ACC112 (cell line): ENCODE measurements around the gene CBLN2.

ENCODE experiments used
- H2AFZ ChIP-seq: fragments of 200-600 bp; sonication (generic); one replicate; pipeline ENCODE4 v1.6.0; 2017; ENCODE audit warnings: antibody characterized with exemption, low read length; ENCODE audit not compliant: unreplicated experiment
- H3K27ac ChIP-seq: fragments of 200-600 bp; sonication (generic); 2 replicates; pipeline ENCODE4 v1.5.1; 2014; ENCODE audit warnings: low read depth, mild to moderate bottlenecking, antibody characterized with exemption, low read length, moderate library complexity
- H3K27me3 ChIP-seq: fragments of 200-600 bp; sonication (generic); 2 replicates; pipeline ENCODE4 v1.6.1; 2014; ENCODE audit warnings: mild to moderate bottlenecking, antibody characterized with exemption, low read length, moderate library complexity, mixed read lengths; ENCODE audit not compliant: insufficient read depth
- H3K36me3 ChIP-seq: fragments of 200-600 bp; sonication (generic); 2 replicates; pipeline ENCODE4 v1.6.1; 2016; ENCODE audit warnings: mild to moderate bottlenecking, antibody characterized with exemption, low read length, moderate library complexity, mixed read lengths; ENCODE audit not compliant: insufficient read depth
- H3K4me1 ChIP-seq: fragments of 200-600 bp; sonication (generic); one replicate; pipeline ENCODE4 v1.6.1; 2016; ENCODE audit warnings: low read length, mixed read lengths; ENCODE audit not compliant: insufficient read depth, unreplicated experiment, control insufficient read depth
- H3K4me3 ChIP-seq: fragments of 200-600 bp; sonication (generic); 2 replicates; pipeline ENCODE4 v1.5.1; 2014; ENCODE audit warnings: mild to moderate bottlenecking, low read depth, low read length
- H3K79me2 ChIP-seq: fragments of 200-600 bp; sonication (generic); one replicate; pipeline ENCODE4 v1.6.0; 2016; ENCODE audit warnings: low read length; ENCODE audit not compliant: control insufficient read depth, unreplicated experiment, insufficient read depth

CBLN2 gene

GRCh38 chr18:72541871-72542332 lies 2.2 kb downstream of the CBLN2 start:
- Histone ChIP-seq H3K36me3 (no peaks in the 10 kb centered on the region), H3K27me3 (peaks cover 65% of the 10 kb centered on the region), H3K4me3 (no peak overlapping the region), H3K27ac (no peak overlapping the region), H3K4me1 (no peaks in the 10 kb centered on the region), H2AFZ (no peak overlapping the region), H3K79me2 (no peaks in the 10 kb centered on the region)

- Histone ChIP-seq H3K79me2 (no peaks in the 10 kb centered on the region), H3K36me3 (no peaks in the 10 kb centered on the region), H3K27me3 (peaks cover 55% of the 10 kb centered on the region), H3K27ac (no peak overlapping the region), H2AFZ (no peak overlapping the region), H3K4me1 (no peaks in the 10 kb centered on the region), H3K4me3 (no peak overlapping the region)
Observed at GRCh38 chr18:72539901-72540300, 4.2 kb downstream of the CBLN2 start.

- no peak overlapping the region for H3K27ac ChIP-seq
- H3K36me3 ChIP-seq = no peaks in the 10 kb centered on the region
- no peaks in the 10 kb centered on the region for H3K27me3 ChIP-seq
- no peaks in the 10 kb centered on the region for H3K79me2 ChIP-seq
- no peaks in the 10 kb centered on the region for H3K4me1 ChIP-seq
- no peak overlapping the region for H2AFZ ChIP-seq
- H3K4me3 ChIP-seq = no peak overlapping the region
Observed at GRCh38 chr18:72530622-72531021, 13.5 kb downstream of the CBLN2 start.

GRCh38 chr18:72504866-72505265 lies 39.3 kb downstream of the CBLN2 start:
- H2AFZ ChIP-seq = no peak overlapping the region
- no peak overlapping the region for H3K4me3 ChIP-seq

GRCh38 chr18:72502671-72503431 lies 41.3 kb downstream of the CBLN2 start:
- Histone ChIP-seq H2AFZ (no peak overlapping the region), H3K4me1 (no peaks in the 10 kb centered on the region), H3K36me3 (no peaks in the 10 kb centered on the region), H3K4me3 (no peak overlapping the region), H3K27me3 (no peaks in the 10 kb centered on the region), H3K27ac (no peak overlapping the region), H3K79me2 (no peaks in the 10 kb centered on the region)

More at GRCh38 chr18:72504866-72505265, 39.3 kb downstream of the CBLN2 start:
- no peak overlapping the region for H3K27ac ChIP-seq
- no peaks in the 10 kb centered on the region for H3K27me3 ChIP-seq
- no peaks in the 10 kb centered on the region for H3K36me3 ChIP-seq
- H3K4me1 ChIP-seq = no peaks in the 10 kb centered on the region
- no peaks in the 10 kb centered on the region for H3K79me2 ChIP-seq

GRCh38 chr18:72492497-72492896 lies 51.6 kb downstream of the CBLN2 start:
- Histone ChIP-seq H3K4me1 (no peaks in the 10 kb centered on the region), H3K27ac (no peak overlapping the region), H3K27me3 (no peaks in the 10 kb centered on the region), H3K36me3 (no peaks in the 10 kb centered on the region), H2AFZ (no peak overlapping the region), H3K79me2 (no peaks in the 10 kb centered on the region), H3K4me3 (no peak overlapping the region)
